NCI-H1092 treated with DMSO at 0.1 percent for 48 hours (cell line): ENCODE measurements around the gene CARS1.
A peak's percentile ranks its signal among the peaks of the same experiment; 100 is the strongest.

ENCODE experiments used
- DNase-seq: peaks from one replicate; lab custom pipeline; 2025; lab: John Stamatoyannopoulos, UW

Gene CARS1

GRCh38 chr11:3060436-3061025, 3.3 kb upstream of the CARS1 start:
- DNase-seq, result no peak

GRCh38 chr11:3058753-3059664, 1.8 kb upstream of the CARS1 start:
- DNase-seq, result no peak

DNA sequence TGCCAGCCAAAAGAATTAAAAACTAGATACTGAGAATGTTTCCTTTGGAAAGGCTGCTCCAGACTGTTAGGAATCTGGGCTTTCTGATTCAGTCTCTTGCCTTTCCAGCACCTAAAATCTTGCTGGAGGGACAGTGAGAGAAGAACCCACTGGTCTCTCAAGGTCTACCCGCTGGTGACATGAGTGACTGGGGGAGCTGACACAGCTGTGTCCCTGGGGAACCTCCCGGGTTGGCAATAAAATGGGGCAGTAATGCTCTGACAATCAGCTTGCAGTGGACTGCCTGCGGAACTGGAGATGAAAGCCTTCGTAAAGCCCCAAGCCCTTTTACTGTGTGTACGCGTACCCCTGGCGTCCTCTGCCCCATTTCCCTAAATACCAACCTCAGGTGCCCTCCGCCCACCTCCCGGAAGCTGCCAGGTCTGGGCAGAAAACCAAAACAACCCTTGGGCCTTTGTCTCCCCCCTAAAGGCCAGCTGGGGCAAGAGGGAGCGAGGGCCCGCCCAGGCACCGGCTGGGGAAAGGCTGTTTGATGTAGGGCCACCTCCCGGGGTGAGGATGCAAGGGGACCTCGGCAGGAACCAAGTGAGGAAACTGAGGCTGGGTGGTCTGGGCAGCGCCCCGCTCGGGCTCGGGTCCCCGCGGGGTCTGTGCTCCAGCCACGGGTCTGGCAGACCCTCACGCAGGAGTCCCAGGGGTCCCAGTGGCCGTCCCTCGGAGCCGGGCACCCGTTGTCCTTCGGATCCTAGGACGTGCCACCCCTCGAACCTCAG, 741 bp downstream of the CARS1 start:
- no peak for DNase-seq

DNA sequence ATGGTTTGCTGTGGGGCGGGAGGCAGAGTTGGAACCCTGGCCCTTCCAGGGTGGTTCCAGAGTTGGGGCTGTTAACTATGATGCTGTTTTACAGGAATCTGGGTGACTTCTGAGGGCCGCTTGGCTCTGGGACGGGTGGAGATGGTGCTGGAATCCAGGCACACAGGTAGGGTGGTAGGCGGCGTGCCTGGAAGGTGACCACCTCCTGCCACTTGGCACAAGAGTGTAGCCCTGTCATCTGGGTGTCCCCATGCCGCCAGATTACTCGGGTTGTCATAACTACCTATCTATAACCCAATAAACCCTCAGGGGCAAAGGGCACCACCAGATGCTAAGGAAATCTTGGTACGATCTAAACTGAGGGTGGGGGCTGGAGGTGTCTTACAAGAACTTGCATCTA, 1.3 kb downstream of the CARS1 start:
- DNase-seq, result no peak

DNA sequence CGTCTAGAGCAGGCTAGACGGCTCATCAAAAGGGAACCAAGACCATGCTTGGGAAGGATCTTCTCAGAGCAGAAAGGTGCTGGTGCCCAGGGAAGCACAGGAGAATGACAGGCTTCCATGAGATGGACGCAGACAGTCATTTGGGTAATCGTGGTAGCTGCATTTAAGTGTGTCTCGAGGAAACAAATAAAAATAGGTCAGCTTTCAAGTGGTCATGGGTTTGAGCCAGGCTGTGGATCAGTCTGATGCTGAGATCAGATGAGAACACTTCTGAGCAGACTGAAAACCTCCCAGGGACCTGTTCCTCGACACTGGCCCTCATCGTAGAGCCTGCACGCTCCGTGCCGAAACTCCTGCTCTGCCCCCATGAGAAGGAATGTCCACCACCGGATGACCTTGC, 4.7 kb downstream of the CARS1 start:
- no peak for DNase-seq

GRCh38 chr11:3052109-3052479, 5.1 kb downstream of the CARS1 start:
- peak; percentile 43 for DNase-seq

- no peak for DNase-seq
Measured at GRCh38 chr11:3051196-3052108, 5.8 kb downstream of the CARS1 start.

DNA sequence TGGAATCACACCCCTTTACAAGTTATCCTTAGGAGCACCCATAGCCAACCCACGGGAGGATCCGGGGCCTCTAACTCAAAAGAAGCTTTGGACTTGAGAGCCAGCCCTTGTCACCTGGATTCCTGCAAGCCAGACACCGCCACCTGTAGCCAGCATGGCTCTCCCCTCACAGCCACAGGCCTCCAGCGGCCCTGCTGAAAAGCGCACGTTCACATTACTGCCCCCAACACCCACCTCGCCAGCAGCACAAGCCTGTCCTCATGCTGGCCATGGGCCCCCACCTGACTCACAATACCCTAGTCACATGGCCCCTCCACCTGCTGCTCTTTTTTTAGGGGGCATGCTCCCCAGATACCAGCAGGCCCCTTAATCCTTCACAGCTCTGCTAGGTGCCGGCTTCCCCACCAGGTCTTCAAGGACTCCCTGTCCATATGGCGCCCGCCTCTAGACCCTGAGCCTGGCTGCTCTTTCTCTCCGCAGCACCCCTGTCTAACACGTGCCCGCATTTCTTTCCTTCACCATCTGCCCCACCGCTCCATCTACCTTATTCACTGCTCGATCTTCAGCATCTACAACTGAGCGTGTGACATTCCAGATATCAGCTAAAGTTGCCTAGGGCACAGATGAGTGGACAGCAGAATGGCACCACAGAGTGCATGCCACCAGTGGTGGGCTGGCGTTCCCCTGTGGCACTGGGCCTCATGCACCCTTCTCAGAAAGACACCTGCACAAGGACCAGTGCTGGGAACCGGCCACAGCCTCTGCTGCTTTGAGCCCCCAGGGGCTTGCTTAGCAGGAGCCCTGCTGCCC, 6.6 kb downstream of the CARS1 start:
- no peak for DNase-seq

- peak; percentile 47 for DNase-seq
Measured at GRCh38 chr11:3049430-3050243, 7.6 kb downstream of the CARS1 start.

- DNase-seq, result no peak
Measured at GRCh38 chr11:3047637-3048036, 9.6 kb downstream of the CARS1 start.

GRCh38 chr11:3046641-3047040, 10.6 kb downstream of the CARS1 start:
- DNase-seq, result no peak

GRCh38 chr11:3046190-3046589, 11.0 kb downstream of the CARS1 start:
- no peak for DNase-seq

DNA sequence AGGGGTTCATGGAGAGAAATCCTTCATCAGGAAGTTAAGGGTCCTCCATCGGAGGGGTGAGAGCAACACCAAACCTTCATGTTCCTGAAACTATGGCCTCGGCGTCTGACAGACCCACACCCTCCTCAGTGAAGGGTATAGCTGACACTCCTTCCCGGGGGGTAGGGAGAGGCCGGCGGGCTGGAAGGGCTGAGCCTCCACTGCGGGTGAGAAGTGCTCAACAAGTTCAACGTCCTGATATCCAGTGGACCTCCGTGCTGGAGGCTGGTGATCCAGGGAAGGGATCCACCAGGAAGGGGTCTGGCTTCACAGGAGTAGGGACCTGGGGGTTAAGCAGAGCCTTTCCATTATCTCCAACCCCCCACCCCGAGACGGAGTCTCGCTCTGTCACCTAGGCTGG, 12.3 kb downstream of the CARS1 start:
- DNase-seq, result no peak

DNA sequence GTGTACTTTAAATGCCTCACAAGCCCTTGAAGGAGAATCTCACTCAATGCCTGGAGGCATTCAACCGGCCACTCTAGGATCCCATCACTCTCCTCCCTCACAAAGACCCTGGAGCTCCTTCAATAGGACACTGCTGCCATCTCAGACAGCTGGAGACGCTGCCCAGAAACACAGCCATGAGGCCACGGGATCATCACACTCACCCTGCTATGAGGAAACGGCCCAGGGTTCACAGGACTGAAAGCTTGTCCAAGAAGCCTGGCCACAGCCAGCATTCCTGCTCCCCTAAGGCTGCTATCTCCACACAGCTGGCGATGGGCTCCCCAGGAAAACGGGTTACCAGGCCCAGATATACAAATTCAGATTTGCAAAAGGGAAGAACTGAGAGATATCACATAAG, 13.2 kb downstream of the CARS1 start:
- DNase-seq, result no peak

DNA sequence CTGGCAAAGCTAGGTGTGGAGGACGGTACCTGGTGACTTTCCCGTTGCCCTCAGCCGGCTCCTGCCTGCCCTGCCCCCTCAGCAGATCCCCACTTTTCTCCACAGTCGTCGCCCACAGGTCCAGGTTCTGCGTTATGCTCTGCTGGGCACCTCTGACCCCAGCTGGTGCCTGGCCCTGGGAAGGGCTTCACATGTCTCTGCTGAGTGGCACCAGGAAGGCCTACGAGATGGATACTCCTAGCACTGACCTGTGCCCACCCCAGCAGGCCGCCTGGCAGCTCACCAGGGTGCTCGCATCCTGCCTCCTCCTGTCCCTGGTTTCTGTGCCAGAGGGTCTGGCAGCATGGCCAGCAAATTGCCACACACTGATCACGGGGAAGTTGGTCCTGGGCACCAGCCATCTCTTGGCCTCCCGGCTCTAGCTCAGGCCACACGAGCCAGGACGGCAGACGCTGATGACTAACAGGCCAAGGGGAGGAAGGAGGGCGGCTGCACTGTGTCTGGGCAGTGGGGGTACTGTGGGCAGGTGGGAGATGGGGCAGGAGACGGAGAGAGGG, 13.8 kb downstream of the CARS1 start:
- DNase-seq, result no peak

- DNase-seq, result no peak
Measured at GRCh38 chr11:3042496-3043314, 14.5 kb downstream of the CARS1 start.

DNA sequence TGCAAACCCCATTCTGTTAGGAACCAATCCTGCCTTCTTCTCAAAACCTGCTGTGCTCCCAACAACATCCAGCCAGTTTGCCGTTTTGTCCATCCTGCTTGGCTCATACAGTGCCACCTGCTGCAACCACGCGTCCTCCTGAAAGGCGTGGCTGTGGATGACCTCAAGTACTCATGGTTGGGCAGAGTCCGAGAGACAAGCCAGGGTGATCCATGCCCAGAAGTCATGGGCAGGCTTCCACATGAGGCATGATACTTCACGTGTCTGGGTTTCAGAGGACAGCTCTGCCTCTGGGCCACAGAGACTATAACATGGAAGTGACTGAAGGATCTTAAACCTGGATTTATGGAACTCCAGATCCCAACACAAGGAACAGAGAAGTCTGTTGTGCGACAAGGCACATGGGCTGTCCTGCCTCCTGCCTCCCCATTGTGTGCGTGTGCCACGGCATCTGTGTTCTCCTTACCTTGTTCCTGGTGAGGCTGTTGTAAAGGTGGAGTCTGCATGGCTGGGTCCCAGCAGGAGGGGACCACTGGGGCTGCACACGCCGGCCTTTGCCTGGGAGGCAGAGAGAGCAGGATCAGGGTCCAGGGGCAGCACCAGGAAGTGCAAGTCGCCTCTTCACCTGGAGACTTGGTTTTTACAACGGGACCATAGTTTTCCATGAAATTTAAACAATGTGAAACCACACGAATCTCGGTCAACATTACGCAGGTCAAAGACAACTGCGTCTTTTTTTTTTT, 15.4 kb downstream of the CARS1 start:
- no peak for DNase-seq

- no peak for DNase-seq
Measured at GRCh38 chr11:3040881-3041280, 16.3 kb downstream of the CARS1 start.
